Measurements from ENCODE around the gene IFNA2.
"Not testable (repeated sequence)": the region's sequence is repeated elsewhere in the genome, so short reads cannot be mapped to it uniquely, and the experiment has no call there.

IFNA2 gene

GRCh38 chr9:21381448-21382339 is 3.5 kb downstream of the IFNA2 start:
- no peak for DNase-seq

DNA sequence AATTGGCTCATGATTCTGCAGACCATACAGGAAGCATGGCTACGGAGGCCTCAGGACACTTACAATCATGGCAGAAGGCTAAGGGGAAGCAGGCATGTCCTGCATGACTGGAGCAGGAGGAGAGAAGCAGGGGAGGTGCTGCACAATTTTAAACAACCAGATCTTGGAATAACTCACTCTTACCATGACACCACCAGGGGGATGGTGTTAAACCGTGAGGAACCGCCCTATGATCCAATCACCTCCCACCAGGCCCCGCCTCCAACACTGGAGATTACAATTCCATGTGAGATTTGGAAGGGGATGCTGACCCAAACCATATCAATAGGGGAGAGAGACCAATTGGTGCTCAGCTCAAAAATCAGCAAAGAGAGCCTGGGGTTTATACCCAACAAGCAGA is 13.7 kb downstream of the IFNA2 start:
- DNase-seq = not testable (repeated sequence)

DNA sequence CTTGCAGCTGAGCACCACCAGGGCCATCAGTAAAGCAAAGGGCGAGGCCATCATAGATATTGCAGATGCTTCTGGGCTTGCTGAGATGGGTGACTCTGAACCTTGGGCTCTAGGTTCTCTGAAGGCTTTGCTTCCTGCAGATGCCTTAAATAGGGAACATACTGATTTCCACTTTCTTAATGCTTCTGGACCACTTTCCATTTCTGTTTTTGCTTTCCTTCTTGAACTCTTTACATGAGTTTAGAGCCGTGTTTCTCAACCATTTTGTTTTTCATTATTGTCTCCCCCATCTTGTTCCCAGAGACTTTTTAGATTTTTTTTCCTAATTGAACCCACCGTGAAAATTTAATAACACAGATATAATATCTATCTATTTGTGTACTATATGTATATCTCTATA is 17.2 kb downstream of the IFNA2 start, which contains the start of gene IFNA13:
TSS of gene IFNA13 (minus strand) at position 101 of the 400 bp plus-strand sequence. CDS start at position 54, 47 bp downstream.
- DNase-seq = no peak

- not testable (repeated sequence) for DNase-seq
These were observed 18.0 kb downstream of the IFNA2 start for GRCh38 chr9:21367169-21367568.

- no peak for DNase-seq
These were observed 22.9 kb downstream of the IFNA2 start for GRCh38 chr9:21362287-21362686.

- DNase-seq = no peak
These were observed 27.4 kb downstream of the IFNA2 start for GRCh38 chr9:21357479-21358460.

GRCh38 chr9:21350787-21351186 is 34.4 kb downstream of the IFNA2 start, which contains the start of gene IFNA6:
Gene IFNA6 (minus strand): TSS chr9:21350887. CDS start chr9:21350887, 0 bp downstream.
- no peak for DNase-seq

DNA sequence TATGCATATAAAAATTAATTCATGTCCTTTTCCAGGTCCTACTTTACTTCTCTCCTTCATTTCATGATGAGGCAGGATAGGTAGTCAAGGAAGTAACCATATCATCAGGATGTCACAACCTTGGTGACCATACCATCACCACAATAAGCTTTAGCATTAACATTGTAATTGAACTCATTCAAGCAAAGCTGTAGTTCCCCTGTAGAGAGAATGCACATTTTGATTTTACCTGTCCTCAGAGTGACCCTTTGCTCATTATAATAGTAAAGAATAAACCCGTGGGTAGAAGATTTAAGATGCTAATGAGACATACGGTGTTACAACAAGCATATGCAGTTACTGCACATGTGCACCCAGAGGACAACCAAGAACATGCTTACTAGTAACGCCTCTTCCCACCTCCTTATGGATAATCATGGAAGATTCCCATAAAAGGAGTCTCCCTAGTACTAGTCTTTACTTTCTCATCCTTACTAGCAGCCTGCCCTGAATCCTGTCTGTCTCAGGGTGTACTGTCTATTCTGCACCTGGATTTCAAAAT is 36.7 kb downstream of the IFNA2 start:
- no peak for DNase-seq

DNA sequence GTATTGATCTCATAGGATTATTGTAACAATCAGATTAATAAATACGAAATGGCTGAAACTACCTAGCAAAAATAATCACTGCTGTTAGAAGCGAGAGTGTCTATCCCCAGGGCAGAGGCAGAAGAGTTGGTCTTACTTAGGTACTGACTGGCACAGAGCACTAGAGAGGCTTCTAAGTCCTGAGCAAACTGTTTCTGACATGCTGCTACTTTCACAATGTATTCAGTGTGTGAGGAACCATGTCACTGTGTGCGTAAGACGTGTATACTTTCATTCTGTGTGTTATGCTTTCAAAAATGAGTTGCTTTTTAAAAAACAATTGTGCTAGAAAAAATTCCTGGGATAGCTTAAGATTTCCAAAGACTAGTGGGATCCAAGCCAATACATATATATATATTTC is 44.5 kb downstream of the IFNA2 start:
- no peak for DNase-seq

DNA sequence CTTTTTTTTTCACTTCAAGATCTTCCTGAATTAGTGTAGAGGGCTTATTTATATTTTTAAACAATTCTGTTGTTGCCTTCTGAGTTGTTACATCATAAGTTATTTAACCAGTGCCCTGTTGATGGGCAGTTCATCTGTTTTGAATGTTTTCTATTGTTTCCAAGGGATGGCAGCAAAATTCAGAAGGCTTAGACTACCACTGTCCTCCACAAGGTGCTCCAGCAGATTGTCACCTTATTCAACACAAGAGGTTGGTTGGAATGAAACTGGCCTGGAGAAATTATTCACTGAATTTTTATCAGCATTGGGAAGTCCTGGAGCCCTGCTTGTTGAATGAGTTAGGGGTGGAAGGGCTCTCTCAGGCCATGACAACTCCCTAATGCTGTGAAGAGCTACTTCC is 48.7 kb downstream of the IFNA2 start:
- no peak for DNase-seq

GRCh38 chr9:21334701-21335632 is 50.2 kb downstream of the IFNA2 start, which contains the start of gene KLHL9:
Gene KLHL9 (minus strand): TSS chr9:21335404. CDS start chr9:21334859, 545 bp downstream.
- DNase-seq = peak; percentile 86 to 89
